PC-9 (cell line): ENCODE data around the gene SRSF1. TPM values are rescaled to one million over a fixed set of nuclear protein-coding genes. Genes with fewer than 3 reads are reported as not detected.

Experiments used
- BruUV-seq: library from RNA; stranded (reverse); fragments of 400-500 nt; replicated peaks from 2 replicates; lab custom pipeline; 2021; lab: Mats Ljungman, UMichigan
- CTCF ChIA-PET: fragments of 300-600 bp; sonication (Branson Sonifier 250); formaldehyde crosslinking; loops from one replicate; lab custom pipeline; 2022; ENCODE audit warnings: antibody characterized with exemption; lab: Charles Lee
- POLR2A ChIA-PET: fragments of 300-600 bp; sonication (Branson Sonifier 250); formaldehyde crosslinking; loops from one replicate; lab custom pipeline; 2022; ENCODE audit warnings: antibody characterized with exemption; ENCODE audit not compliant: unreplicated experiment; lab: Charles Lee
- DNase-seq, 2 experiments: peaks; one replicate each; pipeline versions ENCODE4 v3.0.0 to v3.0.0-alpha.2; 2015 to 2022; ENCODE audit warnings: mixed read lengths in 1 of 2
- H2AFZ ChIP-seq: fragments of 200-600 bp; sonication (generic); 2 replicates; pipeline ENCODE4 v1.8.1; 2017; ENCODE audit warnings: antibody characterized with exemption
- H3F3A ChIP-seq: fragments of 200-600 bp; sonication (generic); 2 replicates; pipeline ENCODE4 v1.8.1; 2017; ENCODE audit warnings: antibody characterized with exemption, mild to moderate bottlenecking, low read depth; ENCODE audit not compliant: insufficient read depth
- H3K27ac ChIP-seq: fragments of 200-600 bp; sonication (generic); 2 replicates; pipeline ENCODE4 v1.6.1; 2016; ENCODE audit warnings: mixed run types
- H3K27me3 ChIP-seq: fragments of 200-600 bp; sonication (generic); 2 replicates; pipeline ENCODE4 v1.6.1; 2016; ENCODE audit warnings: low read depth, mixed run types; ENCODE audit not compliant: insufficient read depth
- H3K36me3 ChIP-seq: fragments of 200-600 bp; sonication (generic); 2 replicates; pipeline ENCODE4 v1.6.1; 2016; ENCODE audit warnings: low read depth, mixed run types
- H3K4me1 ChIP-seq: fragments of 200-600 bp; sonication (generic); replicated peaks from 2 replicates; pipeline ENCODE4 v1.6.1; 2016; ENCODE audit warnings: mixed run types; ENCODE audit not compliant: insufficient read depth
- H3K4me2 ChIP-seq: fragments of 200-600 bp; sonication (generic); 2 replicates; pipeline ENCODE4 v1.6.1; 2017; ENCODE audit warnings: mixed run types
- H3K4me3 ChIP-seq: fragments of 200-600 bp; sonication (generic); 2 replicates; pipeline ENCODE4 v1.6.1; 2016; ENCODE audit warnings: mixed run types
- H3K79me2 ChIP-seq: fragments of 200-600 bp; sonication (generic); 2 replicates; pipeline ENCODE4 v1.6.1; 2017; ENCODE audit warnings: low read depth, mixed run types
- H3K9me2 ChIP-seq: fragments of 200-600 bp; sonication (generic); 2 replicates; pipeline ENCODE4 v1.8.1; 2017; ENCODE audit warnings: mild to moderate bottlenecking; ENCODE audit not compliant: insufficient read depth
- H3K9me3 ChIP-seq: fragments of 200-600 bp; sonication (generic); 2 replicates; pipeline ENCODE4 v1.8.1; 2016; ENCODE audit warnings: low read depth; ENCODE audit not compliant: insufficient read depth
- H4K20me1 ChIP-seq: fragments of 200-600 bp; sonication (generic); 2 replicates; pipeline ENCODE4 v1.8.1; 2017; ENCODE audit not compliant: insufficient read depth
- EZH2 ChIP-seq: fragments of 200-600 bp; sonication (generic); IDR thresholded peaks from 2 replicates; pipeline ENCODE4 v1.8.0; 2017; ENCODE audit warnings: antibody characterized with exemption, low read depth
- intact Hi-C: fragments of 100-400 bp; cut with micrococcal nuclease; formaldehyde crosslinking; loops from one replicate; pipeline ENCODE4 v1.10.0; 2022; ENCODE audit not compliant: unreplicated experiment
- total RNA-seq: library from RNA; stranded (reverse); gene quantifications from 2 replicates; pipeline ENCODE4 v1.2.3, GENCODE V29; 2021
- TF ChIP-seq, protein P1 (sequence below): fragments of 200-600 bp; sonication (generic); conservative IDR thresholded peaks from 2 replicates; pipeline ENCODE4 v1.6.1; 2017; ENCODE audit warnings: mixed run types, antibody characterized with exemption, mild to moderate bottlenecking, moderate library complexity

Gene SRSF1
- total RNA-seq, 1 experiment from 2014 or later, result 278 TPM

- ChIA-PET POLR2A (no interaction called here), CTCF (no interaction called here)
- Histone ChIP-seq H3F3A (peaks cover 24% of the 10 kb centered on the region), H3K4me1 (no peaks in the 10 kb centered on the region), H3K4me3 (no peak overlapping the region), H3K36me3 (peaks cover 26% of the 10 kb centered on the region), H3K27me3 (no peaks in the 10 kb centered on the region), H3K79me2 (no peaks in the 10 kb centered on the region), H4K20me1 (no peaks in the 10 kb centered on the region), H3K27ac (no peak overlapping the region), H3K9me3 (no peaks in the 10 kb centered on the region), H3K4me2 (no peak overlapping the region), H3K9me2 (no peaks in the 10 kb centered on the region), H2AFZ (no peak overlapping the region)
- TF ChIP-seq EZH2, result no peak
- intact Hi-C loops, result no loop called here
- BruUV-seq, result no TSS peak
- DNase-seq, result no peak
These were observed 36.3 kb downstream of the SRSF1 start for GRCh38 chr17:57970710-57971109.

GRCh38 chr17:57968456-57968855 lies 38.6 kb downstream of the SRSF1 start:
- Histone ChIP-seq H3K9me3 (no peaks in the 10 kb centered on the region), H3F3A (peaks cover 15% of the 10 kb centered on the region; the same call in 1 of the 2 replicates), H4K20me1 (no peaks in the 10 kb centered on the region), H3K27me3 (no peaks in the 10 kb centered on the region), H3K4me1 (no peaks in the 10 kb centered on the region), H3K36me3 (0 out of 2 replicates have a peak, but pooled peaks cover 7% of the 10 kb centered on the region), H3K4me3 (no peak overlapping the region), H3K9me2 (no peaks in the 10 kb centered on the region), H3K79me2 (no peaks in the 10 kb centered on the region), H3K4me2 (no peak overlapping the region), H2AFZ (no peak overlapping the region), H3K27ac (no peak overlapping the region)
- intact Hi-C loops, result no loop called here
- ChIA-PET CTCF (no interaction called here), POLR2A (no interaction called here)
- TF ChIP-seq, protein P1, sequence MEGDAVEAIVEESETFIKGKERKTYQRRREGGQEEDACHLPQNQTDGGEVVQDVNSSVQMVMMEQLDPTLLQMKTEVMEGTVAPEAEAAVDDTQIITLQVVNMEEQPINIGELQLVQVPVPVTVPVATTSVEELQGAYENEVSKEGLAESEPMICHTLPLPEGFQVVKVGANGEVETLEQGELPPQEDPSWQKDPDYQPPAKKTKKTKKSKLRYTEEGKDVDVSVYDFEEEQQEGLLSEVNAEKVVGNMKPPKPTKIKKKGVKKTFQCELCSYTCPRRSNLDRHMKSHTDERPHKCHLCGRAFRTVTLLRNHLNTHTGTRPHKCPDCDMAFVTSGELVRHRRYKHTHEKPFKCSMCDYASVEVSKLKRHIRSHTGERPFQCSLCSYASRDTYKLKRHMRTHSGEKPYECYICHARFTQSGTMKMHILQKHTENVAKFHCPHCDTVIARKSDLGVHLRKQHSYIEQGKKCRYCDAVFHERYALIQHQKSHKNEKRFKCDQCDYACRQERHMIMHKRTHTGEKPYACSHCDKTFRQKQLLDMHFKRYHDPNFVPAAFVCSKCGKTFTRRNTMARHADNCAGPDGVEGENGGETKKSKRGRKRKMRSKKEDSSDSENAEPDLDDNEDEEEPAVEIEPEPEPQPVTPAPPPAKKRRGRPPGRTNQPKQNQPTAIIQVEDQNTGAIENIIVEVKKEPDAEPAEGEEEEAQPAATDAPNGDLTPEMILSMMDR, result no peak
- no peak for TF ChIP-seq EZH2
- BruUV-seq, result no TSS peak
- DNase-seq, result no peak

GRCh38 chr17:57966875-57967274 lies 40.2 kb downstream of the SRSF1 start:
- Histone ChIP-seq H3K27ac (no peak overlapping the region), H2AFZ (no peak overlapping the region), H3K4me2 (no peak overlapping the region), H3K79me2 (no peaks in the 10 kb centered on the region), H3K36me3 (no peaks in the 10 kb centered on the region), H3K4me1 (no peaks in the 10 kb centered on the region), H3K27me3 (no peaks in the 10 kb centered on the region), H4K20me1 (no peaks in the 10 kb centered on the region), H3K9me3 (no peaks in the 10 kb centered on the region), H3F3A (peaks cover 15% of the 10 kb centered on the region; the same call in 1 of the 2 replicates), H3K4me3 (no peak overlapping the region), H3K9me2 (no peaks in the 10 kb centered on the region)
- intact Hi-C loops, result no loop called here
- ChIA-PET CTCF (no interaction called here), POLR2A (no interaction called here)
- TF ChIP-seq EZH2, result no peak
- TF ChIP-seq, protein P1, result no peak
- BruUV-seq, result no TSS peak
- DNase-seq, result no peak

DNA sequence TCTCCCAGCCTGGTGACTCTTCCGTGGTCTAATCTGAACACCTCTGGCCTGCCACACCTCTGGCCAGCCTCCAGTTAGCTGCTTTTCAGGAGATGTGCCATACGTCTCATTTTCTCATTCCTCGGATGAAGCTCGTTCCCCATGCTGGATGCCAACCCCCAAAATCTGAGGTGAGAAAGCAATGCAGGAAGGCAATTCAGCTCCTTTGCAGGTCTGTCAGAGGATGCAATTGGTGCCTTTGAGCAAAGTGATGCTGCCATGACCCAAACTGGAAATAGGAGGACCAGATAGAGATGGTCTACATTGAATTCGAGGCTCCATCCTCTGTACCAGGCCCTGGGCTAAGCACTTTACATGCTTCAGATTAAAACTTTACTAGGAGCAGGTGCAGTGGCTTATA lies 40.8 kb downstream of the SRSF1 start:
- TF ChIP-seq EZH2, result no peak
- TF ChIP-seq, protein P1, result no peak
- Histone ChIP-seq H3K9me3 (no peaks in the 10 kb centered on the region), H3K27ac (no peak overlapping the region), H3K4me2 (no peak overlapping the region), H3K9me2 (no peaks in the 10 kb centered on the region), H3F3A (peaks cover 8% of the 10 kb centered on the region; the same call in 1 of the 2 replicates), H3K27me3 (no peaks in the 10 kb centered on the region), H3K36me3 (no peaks in the 10 kb centered on the region), H3K4me1 (no peaks in the 10 kb centered on the region), H3K4me3 (no peak overlapping the region), H4K20me1 (no peaks in the 10 kb centered on the region), H2AFZ (no peak overlapping the region), H3K79me2 (no peaks in the 10 kb centered on the region)
- intact Hi-C loops, result no loop called here
- DNase-seq, result no peak
- BruUV-seq, result no TSS peak
- CTCF ChIA-PET, result no interaction called here
- POLR2A ChIA-PET, result no interaction called here
